ENCODE results near the gene ZBTB37.

GRCh38 chr1:173887627-173888026 is 19.4 kb downstream of the ZBTB37 start:
- TF ChIP-seq, protein P1, sequence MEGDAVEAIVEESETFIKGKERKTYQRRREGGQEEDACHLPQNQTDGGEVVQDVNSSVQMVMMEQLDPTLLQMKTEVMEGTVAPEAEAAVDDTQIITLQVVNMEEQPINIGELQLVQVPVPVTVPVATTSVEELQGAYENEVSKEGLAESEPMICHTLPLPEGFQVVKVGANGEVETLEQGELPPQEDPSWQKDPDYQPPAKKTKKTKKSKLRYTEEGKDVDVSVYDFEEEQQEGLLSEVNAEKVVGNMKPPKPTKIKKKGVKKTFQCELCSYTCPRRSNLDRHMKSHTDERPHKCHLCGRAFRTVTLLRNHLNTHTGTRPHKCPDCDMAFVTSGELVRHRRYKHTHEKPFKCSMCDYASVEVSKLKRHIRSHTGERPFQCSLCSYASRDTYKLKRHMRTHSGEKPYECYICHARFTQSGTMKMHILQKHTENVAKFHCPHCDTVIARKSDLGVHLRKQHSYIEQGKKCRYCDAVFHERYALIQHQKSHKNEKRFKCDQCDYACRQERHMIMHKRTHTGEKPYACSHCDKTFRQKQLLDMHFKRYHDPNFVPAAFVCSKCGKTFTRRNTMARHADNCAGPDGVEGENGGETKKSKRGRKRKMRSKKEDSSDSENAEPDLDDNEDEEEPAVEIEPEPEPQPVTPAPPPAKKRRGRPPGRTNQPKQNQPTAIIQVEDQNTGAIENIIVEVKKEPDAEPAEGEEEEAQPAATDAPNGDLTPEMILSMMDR (IDR thresholded peaks at IDR 0.05) = no peak
- TF ChIP-seq POLR2A (IDR thresholded peaks at IDR 0.05) = no peak

Data from heart left ventricle (tissue), 13 donors.